Ascending aorta (tissue), 2 donors: ENCODE measurements around the gene AGO3. TPM values are rescaled to one million over a fixed set of nuclear protein-coding genes. Genes with fewer than 3 reads are reported as not detected.
A peak's percentile ranks its signal among the peaks of the same experiment; 100 is the strongest.

Experiments used
- DNase-seq, 2 donors: peaks; one replicate each; pipeline ENCODE4 v3.0.0-alpha.2; 2019; ENCODE audit warnings: low spot score in 2 of 2
- H3K27ac ChIP-seq, 2 donors: fragments of 200-600 bp; sonication (generic); one replicate each; pipeline ENCODE4 v1.5.1; 2016 to 2017; ENCODE audit warnings: mild to moderate bottlenecking in 1 of 2
- H3K27me3 ChIP-seq: fragments of 200-600 bp; sonication (generic); one replicate; pipeline ENCODE4 v1.5.1; 2017
- H3K36me3 ChIP-seq, 2 donors: fragments of 200-600 bp; sonication (generic); one replicate each; pipeline ENCODE4 v1.5.1; 2016
- H3K4me1 ChIP-seq, 2 donors: fragments of 200-600 bp; sonication (generic); one replicate each; pipeline ENCODE4 v1.5.1; 2016 to 2017; ENCODE audit warnings: mild to moderate bottlenecking in 1 of 2
- H3K4me3 ChIP-seq, 2 donors: fragments of 200-600 bp; sonication (generic); one replicate each; pipeline ENCODE4 v1.5.1; 2016 to 2017; ENCODE audit warnings: mild to moderate bottlenecking in 1 of 2
- H3K9me3 ChIP-seq, 2 donors: fragments of 200-600 bp; sonication (generic); one replicate each; pipeline ENCODE4 v1.5.1; 2016
- intact Hi-C: fragments of 100-400 bp; cut with DNase I; formaldehyde crosslinking; loops from one replicate; pipeline ENCODE4 v1.15.1; 2023
- total RNA-seq: library from RNA; depleted of rRNA; stranded (reverse); fragments of >200 nt; gene quantifications from one replicate; pipeline ENCODE4 v1.1.0, GENCODE V29; 2016
- TF ChIP-seq, protein P1 (sequence below), 3 experiments: fragments of 200-600 bp in 2 of 3; fragments of 450-650 bp in 1 of 3; sonication (generic) in 2 of 3; IDR thresholded peaks; one replicate each; pipeline ENCODE4 v1.5.1; 2016 to 2019; ENCODE audit warnings: antibody characterized with exemption in 3 of 3, mild to moderate bottlenecking in 1 of 3, moderate library complexity in 1 of 3

The AGO3 gene
- total RNA-seq, 1 donor from 2014 or later: 19.7 TPM

- Histone ChIP-seq H3K4me3 (peak overlapping the region; percentile 58), H3K9me3 (no peaks in the 10 kb centered on the region), H3K36me3 (no peaks in the 10 kb centered on the region), H3K27me3 (no peaks in the 10 kb centered on the region), H3K4me1 (peaks cover 10% of the 10 kb centered on the region in 2 donors), H3K27ac (no peak overlapping the region)
- TF ChIP-seq, protein P1, sequence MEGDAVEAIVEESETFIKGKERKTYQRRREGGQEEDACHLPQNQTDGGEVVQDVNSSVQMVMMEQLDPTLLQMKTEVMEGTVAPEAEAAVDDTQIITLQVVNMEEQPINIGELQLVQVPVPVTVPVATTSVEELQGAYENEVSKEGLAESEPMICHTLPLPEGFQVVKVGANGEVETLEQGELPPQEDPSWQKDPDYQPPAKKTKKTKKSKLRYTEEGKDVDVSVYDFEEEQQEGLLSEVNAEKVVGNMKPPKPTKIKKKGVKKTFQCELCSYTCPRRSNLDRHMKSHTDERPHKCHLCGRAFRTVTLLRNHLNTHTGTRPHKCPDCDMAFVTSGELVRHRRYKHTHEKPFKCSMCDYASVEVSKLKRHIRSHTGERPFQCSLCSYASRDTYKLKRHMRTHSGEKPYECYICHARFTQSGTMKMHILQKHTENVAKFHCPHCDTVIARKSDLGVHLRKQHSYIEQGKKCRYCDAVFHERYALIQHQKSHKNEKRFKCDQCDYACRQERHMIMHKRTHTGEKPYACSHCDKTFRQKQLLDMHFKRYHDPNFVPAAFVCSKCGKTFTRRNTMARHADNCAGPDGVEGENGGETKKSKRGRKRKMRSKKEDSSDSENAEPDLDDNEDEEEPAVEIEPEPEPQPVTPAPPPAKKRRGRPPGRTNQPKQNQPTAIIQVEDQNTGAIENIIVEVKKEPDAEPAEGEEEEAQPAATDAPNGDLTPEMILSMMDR (IDR thresholded peaks at IDR 0.05): no peak
- DNase-seq: no peak
- intact Hi-C loops: loop anchor here (10.0 kb wide), 2 partner anchors 150 to 1610 kb away; partner anchors contain the start of genes AGO3 and CDCA8
Observed at GRCh38 chr1:36084497-36085115, 153.7 kb downstream of the AGO3 start.

- no peak overlapping the region for H3K4me3 ChIP-seq
- intact Hi-C loops: loop anchor here (10.0 kb wide), 2 partner anchors 150 to 1610 kb away; partner anchors contain the start of genes AGO3 and CDCA8
- H3K4me1 ChIP-seq: peaks cover 12 to 16% of the 10 kb centered on the region in 2 donors
Observed at GRCh38 chr1:36085126-36085525, 154.2 kb downstream of the AGO3 start.

GRCh38 chr1:36085686-36086526 is 155.0 kb downstream of the AGO3 start:
- no peaks in the 10 kb centered on the region for H3K27me3 ChIP-seq
- H3K9me3 ChIP-seq: no peaks in the 10 kb centered on the region
- H3K27ac ChIP-seq: no peak overlapping the region
- no peak for DNase-seq
- peaks cover 0 to under 1% of the 10 kb centered on the region in 2 donors for H3K36me3 ChIP-seq
- H3K4me3 ChIP-seq: no peak overlapping the region
- intact Hi-C loops: loop anchor here (10.0 kb wide), 2 partner anchors 151 to 1609 kb away; partner anchors contain the start of genes AGO3 and CDCA8
- H3K4me1 ChIP-seq: peaks cover 12 to 18% of the 10 kb centered on the region in 2 donors
- TF ChIP-seq, protein P1 (IDR thresholded peaks at IDR 0.05): no peak

More at GRCh38 chr1:36085126-36085525, 154.2 kb downstream of the AGO3 start:
- DNase-seq: no peak
- Histone ChIP-seq H3K27ac (no peak overlapping the region), H3K27me3 (no peaks in the 10 kb centered on the region), H3K36me3 (no peaks in the 10 kb centered on the region), H3K9me3 (no peaks in the 10 kb centered on the region)
- TF ChIP-seq, protein P1 (IDR thresholded peaks at IDR 0.05): no peak

- DNase-seq: no peak
- Histone ChIP-seq H3K36me3 (peaks cover 6 to 8% of the 10 kb centered on the region in 2 donors), H3K27me3 (no peaks in the 10 kb centered on the region), H3K9me3 (no peaks in the 10 kb centered on the region), H3K4me1 (peaks cover 12 to 24% of the 10 kb centered on the region in 2 donors), H3K27ac (no peak overlapping the region), H3K4me3 (no peak overlapping the region)
- intact Hi-C loops: loop anchor here (10.0 kb wide), 2 partner anchors 152 to 1608 kb away; partner anchors contain the start of genes AGO3 and CDCA8
- TF ChIP-seq, protein P1 (IDR thresholded peaks at IDR 0.05): no peak
Observed at GRCh38 chr1:36086529-36087232, 155.8 kb downstream of the AGO3 start.
